ENCODE data around the gene HMGCL.

The HMGCL gene

GRCh38 chr1:23772854-23773242 lies 52.4 kb downstream of the HMGCL start:
- no peak for DNase-seq

GRCh38 chr1:23772049-23772853 lies 53.0 kb downstream of the HMGCL start:
- DNase-seq = peak; percentile 55 to 84 (median 74)

GRCh38 chr1:23768733-23769132 lies 56.5 kb downstream of the HMGCL start:
- DNase-seq = no peak

- no peak for DNase-seq
Measured at GRCh38 chr1:23763041-23763577, 62.1 kb downstream of the HMGCL start.

- no peak for DNase-seq
Measured at GRCh38 chr1:23759277-23759676, 66.0 kb downstream of the HMGCL start.

GRCh38 chr1:23757812-23758211 lies 67.4 kb downstream of the HMGCL start:
- no peak for DNase-seq

- DNase-seq = no peak
Measured at GRCh38 chr1:23756676-23757075, 68.6 kb downstream of the HMGCL start.

GRCh38 chr1:23752909-23753308 lies 72.3 kb downstream of the HMGCL start:
- no peak for DNase-seq

All from activated naive CD4-positive, alpha-beta T cell (primary cell).